ENCODE measurements around the gene AFAP1.

AFAP1 gene

GRCh38 chr4:7892212-7893019, 47.2 kb downstream of the AFAP1 start:
- DNase-seq (ENCODE audit: low read depth), result peak; percentile 85

GRCh38 chr4:7890635-7891393, 48.8 kb downstream of the AFAP1 start:
- peak; percentile 97 for DNase-seq (ENCODE audit: low read depth)

DNA sequence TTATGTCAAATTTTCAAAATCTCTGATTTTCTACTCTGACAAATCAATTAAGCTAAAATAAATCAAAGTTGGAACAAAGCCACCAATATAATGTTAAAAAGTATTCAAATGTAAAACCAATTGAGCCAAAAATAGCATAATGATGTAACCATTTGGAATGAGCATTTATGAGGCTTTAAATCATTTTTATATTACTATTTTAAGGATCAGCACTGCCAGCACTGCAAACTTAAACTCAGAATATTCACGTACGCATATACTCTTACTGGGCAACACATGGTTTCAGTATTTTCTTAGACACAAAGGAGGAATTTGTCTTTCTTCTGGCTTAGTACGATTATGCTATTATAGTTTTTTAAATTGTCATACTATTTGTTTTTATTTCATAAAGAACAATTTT, 52.2 kb downstream of the AFAP1 start:
- peak; percentile 55 for DNase-seq (ENCODE audit: low read depth)

DNA sequence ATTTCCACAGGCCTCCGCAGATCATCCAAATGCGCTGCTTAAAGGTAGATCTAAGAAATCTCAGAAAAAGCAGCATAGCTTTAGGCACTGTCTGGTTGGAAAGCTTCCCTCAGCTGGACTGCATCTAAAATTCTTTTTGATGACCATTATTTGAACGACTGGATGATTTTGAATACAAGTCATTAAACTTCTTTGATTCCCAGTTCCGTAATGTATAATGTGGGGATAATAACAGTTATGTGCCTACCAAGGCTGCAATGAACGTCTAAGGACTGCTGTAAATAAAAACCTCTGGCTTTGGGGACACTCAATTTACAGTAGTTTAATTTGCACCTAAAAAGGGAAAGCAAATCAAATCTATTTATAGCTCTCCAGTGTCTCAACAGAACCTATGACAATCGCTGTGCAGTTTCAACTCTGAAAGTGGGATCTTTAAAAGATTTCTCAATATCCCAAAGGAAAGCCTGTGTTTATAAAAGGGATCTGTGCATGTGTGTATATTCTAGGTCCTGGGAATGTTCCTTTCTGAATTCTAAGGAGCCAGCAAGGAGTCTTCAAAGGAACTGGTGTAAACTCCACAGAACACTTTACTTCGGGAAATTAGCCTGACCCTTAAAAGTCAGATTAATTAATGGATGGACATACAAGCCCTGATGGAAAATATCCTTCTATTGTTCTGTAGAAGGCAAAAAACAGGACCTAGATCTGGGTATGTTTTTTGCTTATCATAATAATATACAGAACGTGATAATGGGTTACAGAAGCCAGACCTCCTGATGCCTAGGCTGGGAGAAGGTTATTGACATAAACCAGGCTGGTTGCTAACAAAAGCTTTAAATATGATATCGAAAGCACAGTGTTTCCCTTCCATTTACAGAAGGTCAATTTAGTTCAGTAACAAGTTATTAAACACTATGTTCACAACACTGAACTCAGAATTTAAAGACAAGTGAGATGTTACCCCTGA, 53.4 kb downstream of the AFAP1 start:
- peak; percentile 60 for DNase-seq (ENCODE audit: low read depth)

GRCh38 chr4:7885216-7886006, 54.2 kb downstream of the AFAP1 start:
- no peak for DNase-seq (ENCODE audit: low read depth)

- peak; percentile 42 for DNase-seq (ENCODE audit: low read depth)
These were observed 59.0 kb downstream of the AFAP1 start for GRCh38 chr4:7880683-7881082.

DNA sequence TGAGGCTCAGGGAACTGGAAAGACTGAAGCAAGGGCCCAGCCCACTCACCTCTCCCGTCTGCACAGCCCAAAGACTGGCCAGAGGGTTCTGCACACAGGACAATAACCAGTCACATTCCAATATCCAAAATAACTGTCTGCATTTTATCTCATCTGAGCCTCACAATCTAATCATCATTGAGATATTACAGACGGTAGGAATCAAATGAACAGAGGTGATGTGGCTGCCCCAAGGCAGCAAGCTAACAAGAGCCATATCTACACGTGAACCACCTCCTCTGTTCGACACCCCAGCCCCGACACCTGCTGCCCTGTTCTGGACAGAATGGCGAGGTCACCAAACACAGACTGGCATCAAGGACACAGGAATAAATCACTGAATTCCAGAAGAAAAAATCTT, 60.5 kb downstream of the AFAP1 start:
- no peak for DNase-seq (ENCODE audit: low read depth)

GRCh38 chr4:7878323-7878722, 61.3 kb downstream of the AFAP1 start:
- DNase-seq (ENCODE audit: low read depth), result no peak

DNA sequence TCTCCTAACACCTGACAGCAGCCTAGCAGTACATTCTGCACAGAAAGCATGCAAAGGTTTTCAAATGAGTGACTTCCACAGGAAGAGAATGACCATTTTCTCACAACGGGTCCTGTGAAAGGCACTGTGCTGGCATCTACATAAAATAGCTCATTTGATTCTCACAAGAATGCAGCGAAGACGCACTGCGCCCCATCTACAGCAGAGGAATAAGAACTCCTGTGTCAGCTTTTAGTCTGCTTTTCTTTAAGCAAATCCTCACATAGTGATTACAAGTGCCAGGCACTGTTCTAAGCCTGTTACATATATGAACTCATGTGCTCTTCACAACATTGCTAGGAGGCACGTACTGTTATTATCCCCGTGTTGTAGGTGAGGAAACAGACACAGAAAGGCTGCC, 62.5 kb downstream of the AFAP1 start:
- DNase-seq (ENCODE audit: low read depth), result no peak

DNA sequence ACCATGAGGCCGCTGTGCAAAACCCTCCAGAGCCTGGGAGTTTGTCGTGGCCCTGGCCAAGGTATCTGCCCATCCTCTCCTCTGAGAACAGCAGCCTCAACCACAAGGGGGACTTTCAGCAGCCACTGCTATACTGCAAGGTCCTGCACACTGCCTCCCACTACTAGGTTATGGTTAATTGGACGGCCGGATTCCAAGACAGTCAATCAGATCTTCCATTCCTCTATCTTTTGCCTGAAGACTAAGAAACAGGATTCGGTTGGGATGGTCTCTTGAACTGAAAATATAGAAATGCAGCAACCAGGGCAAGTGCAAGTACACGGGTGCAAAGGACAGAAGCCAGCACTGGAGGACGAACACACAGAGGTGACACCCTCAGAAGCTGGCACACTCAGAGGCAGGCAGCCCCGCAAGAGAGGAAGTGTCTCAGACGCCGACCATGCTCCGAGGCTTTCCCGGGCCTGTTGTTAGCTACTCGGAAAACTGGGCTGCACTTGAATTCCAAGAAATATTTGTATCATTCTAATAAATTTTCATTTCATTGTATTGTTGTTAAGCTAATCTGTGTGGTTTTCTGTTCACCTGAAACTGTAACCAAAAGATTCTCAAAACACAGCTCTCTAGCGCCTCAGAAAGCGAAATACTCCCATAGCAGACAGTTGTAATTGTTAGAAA, 63.3 kb downstream of the AFAP1 start:
- peak; percentile 57 for DNase-seq (ENCODE audit: low read depth)

DNA sequence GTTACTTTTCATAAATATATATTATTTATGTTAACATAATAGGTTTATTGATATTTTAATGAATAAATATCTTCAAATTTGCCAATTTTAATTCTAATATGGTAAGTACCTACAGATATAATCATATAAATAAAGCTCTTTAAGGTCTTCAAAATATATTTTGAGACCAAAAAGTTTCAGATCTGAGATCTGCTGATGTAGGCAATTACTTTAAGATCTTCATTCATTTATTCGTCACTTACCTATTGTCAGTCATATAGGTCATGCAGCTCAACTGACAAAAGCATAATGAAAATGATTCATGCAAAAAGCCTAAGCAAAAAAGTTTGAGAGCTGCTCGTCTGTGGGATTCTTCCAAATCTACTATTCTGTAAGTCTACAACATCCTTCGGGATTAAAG, 64.8 kb downstream of the AFAP1 start:
- no peak for DNase-seq (ENCODE audit: low read depth)

GRCh38 chr4:7873881-7874280, 65.8 kb downstream of the AFAP1 start:
- peak; percentile 31 for DNase-seq (ENCODE audit: low read depth)

DNA sequence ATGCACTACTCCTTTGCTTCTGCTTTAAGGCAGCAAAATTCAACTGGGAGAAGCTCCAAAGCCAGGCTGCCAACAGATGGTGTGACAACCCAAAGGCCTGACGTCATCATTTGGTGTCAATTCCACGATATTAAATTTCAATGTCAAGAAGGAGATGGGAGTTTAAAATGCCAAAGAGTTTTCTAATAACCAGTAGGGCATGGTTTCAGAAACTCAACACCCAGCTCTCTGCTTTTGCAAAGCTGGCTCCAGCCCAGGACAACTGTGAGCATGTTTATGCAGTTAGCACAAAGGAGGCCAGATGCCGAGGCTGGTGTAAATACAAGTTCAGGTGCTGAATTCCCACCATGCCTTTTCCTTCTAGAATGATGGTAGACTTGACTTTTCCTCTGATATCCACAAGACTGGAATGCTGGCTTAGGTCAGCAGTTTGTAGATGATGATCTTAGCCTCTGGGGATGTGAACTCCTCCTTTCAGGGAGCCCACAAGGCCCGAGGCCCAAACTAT, 67.3 kb downstream of the AFAP1 start:
- peak; percentile 95 for DNase-seq (ENCODE audit: low read depth)

GRCh38 chr4:7871356-7871755, 68.3 kb downstream of the AFAP1 start:
- DNase-seq (ENCODE audit: low read depth), result no peak

GRCh38 chr4:7868892-7869471, 70.7 kb downstream of the AFAP1 start:
- DNase-seq (ENCODE audit: low read depth), result no peak

- no peak for DNase-seq (ENCODE audit: low read depth)
These were observed 71.3 kb downstream of the AFAP1 start for GRCh38 chr4:7868436-7868775.

DNA sequence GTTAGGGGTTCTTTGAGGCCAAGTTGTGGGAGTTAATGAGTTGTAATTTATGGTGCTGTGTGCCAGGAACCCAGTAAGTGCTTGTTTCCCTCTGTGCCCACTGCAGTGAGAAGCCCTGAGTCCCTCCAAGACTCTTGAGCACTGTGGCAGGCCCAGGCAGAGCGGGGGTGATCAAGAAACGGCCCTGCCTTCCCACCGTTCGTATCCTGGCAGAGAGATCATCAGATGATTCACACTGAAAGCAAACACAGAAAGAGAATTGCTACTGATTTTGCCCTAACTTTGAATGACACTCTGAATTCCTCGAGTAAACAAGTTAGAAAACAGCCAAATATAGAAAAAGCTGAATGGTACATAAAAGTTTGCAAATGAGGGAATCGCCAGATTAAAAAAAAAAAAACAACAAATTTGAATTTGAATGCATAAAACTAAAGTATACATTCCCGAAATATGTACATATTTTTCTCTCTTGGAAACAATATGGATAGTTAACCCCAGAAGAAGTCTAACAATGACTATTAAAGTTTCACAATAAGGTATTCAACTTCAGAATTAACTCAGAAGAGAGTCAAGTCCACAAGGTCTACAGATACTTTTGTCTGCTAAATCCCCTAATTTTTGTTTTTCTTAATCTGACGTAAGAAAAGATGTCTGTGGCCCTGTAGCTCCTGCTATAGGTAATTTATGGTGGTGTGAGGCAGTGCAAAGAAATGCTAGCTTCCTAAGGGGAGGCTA, 71.8 kb downstream of the AFAP1 start:
- DNase-seq (ENCODE audit: low read depth), result peak; percentile 71

- no peak for DNase-seq (ENCODE audit: low read depth)
These were observed 72.5 kb downstream of the AFAP1 start for GRCh38 chr4:7867191-7867590.

GRCh38 chr4:7865533-7865932, 74.1 kb downstream of the AFAP1 start:
- DNase-seq (ENCODE audit: low read depth), result no peak

GRCh38 chr4:7864685-7865084, 75.0 kb downstream of the AFAP1 start:
- DNase-seq (ENCODE audit: low read depth), result no peak

All from EH (cell line).